HG02571 (cell line): ENCODE data around the gene C3orf62.

Source experiments
- ATAC-seq: cut with Tn5 transposase; IDR thresholded peaks from one replicate; pipeline ENCODE4 v1.9.1; 2021; ENCODE audit warnings: mild to moderate bottlenecking, moderate library complexity; ENCODE audit not compliant: unreplicated experiment

C3orf62 gene

DNA sequence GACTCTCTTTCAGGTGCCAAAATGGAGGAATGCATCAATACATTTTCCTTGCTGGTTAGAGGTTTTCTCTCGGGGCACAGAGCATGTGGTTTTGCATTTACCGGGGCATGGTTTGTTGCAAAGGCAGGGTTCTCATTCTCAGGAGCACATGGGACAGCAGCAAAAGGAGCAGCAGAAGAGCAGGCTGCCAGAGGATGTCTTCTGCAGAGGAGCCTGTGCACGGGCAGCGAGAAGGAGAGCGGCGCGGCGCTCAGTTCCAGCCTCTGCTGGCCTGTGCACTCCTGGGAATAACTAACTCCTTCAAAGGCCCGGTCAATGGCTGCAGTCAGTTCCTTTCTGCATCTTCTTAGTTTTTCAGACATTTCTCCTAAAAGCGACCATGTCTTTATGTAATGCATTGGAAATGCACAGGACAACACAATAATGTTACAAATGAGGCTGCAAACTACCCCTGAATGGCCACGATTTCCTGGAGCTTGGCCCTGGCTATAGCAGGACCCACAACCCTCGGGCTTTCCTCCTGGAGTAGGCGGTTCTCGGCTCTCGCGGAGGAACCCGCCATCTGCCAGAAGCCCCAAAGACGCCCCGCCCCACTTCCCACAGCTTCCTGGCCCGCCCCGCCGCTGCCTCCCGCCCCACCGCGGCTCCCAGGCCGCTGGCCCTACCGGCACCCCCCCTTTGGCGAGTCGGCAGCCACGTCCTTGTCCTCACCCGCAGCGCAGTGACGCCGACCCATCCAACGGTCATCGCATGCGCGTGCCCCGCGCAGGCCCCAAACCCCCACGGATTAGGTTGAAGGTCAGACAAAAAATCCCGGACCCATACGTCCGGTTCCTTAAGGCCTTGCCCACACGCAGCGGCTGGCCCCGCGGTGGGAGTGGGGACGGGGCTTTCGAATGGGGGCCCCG is at the start of gene C3orf62:
Gene C3orf62, minus strand, starts transcription at position 758 of the 908 bp plus-strand sequence. Its CDS starts 360 bp downstream, at position 398.
- peak; percentile 62 for ATAC-seq

DNA sequence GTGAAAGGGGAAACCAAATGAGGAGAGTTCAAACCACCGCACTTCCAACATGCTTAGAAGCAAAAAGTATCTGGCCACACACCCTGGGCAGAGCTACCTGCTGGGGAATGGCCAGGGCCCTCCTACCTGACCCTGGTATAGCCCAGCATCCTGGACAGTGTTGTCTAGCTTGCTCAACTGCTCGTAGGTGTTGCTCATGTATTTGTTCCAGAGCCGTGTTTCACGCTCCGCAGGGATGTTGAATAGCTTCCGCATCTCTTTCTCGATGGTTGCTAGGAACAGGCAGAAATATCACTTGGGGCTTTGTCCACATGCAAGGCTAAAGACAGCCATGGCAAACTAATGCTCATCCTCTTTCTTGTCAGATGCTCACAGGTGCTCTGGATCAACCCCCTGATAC is 47.7 kb upstream of the C3orf62 start:
- no peak for ATAC-seq

DNA sequence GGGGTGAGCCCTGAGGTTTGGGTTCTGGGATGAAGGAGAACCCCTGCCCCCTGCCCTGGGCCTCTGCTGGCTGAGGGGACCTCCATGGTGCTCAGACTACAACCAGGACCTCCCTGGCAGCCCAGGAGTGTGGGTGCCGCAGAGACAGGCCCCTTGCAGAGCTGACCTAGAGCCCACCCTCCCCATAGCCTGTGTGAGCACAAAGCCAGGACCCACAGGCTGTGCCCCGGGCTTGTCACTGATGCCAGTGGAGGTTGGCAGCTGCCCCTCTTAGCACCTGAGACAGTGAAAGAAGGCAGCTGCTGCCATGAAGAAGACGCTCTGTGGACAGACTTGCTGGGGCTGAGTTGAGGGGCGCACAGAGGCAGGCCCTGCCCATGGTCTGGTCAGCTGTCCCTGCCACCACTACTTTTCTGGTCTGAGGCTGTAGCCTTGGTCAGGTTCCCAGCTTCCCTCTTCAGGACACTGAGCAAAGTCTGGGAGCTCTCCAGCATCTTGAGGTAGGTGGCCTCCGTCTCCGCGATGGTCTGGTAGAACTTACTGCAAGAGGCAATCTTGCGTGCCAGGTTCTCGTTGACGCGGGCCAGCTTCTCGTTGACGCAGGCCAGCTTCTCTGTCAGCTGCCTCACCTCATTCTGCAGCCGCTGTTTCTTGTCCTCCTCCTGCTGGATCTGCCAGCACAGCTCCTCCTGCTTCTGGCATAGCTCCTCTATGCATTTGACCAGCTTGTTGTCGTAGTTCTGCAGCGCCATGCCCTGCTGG is 39.8 kb upstream of the C3orf62 start:
- ATAC-seq = no peak

- ATAC-seq = no peak
Observed at GRCh38 chr3:49313896-49314688, 37.1 kb upstream of the C3orf62 start.

DNA sequence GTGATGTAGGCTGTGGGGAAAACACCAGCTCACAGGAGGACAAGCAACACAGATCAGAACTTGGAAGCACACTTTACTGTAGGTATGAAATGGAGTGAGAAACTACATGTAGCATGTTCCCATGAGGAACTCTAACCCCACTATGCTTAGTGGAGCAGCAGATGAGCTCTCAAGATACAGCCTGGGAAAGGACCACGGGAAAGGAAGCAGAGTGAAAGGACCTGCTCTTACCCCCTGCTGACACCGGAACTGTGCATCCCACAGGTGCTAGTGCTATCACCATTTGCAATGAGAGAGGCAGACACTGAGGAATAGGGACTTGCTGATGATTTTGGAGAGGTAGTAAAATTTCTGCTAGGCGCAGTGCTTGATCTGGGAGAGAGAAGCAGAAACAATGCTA is 34.3 kb upstream of the C3orf62 start:
- no peak for ATAC-seq

DNA sequence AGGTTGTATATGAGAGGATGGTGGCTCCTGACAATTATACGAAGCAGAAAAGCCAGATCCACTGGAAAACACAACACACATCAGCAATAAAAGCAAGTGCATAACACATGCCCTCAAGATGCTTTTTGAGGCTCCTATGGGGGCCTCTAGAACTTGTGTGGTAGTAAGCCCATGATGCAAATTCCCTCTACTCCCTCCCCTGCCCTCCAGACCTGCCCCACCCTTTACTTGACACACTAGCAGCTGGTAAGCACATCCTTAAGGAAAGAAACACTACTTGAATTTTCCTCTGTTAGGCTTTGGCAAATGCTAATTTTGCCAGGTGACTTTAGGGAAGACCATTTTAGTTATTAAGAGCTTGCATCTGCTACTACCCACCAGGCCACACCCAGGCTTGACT is 33.6 kb upstream of the C3orf62 start:
- ATAC-seq = no peak

DNA sequence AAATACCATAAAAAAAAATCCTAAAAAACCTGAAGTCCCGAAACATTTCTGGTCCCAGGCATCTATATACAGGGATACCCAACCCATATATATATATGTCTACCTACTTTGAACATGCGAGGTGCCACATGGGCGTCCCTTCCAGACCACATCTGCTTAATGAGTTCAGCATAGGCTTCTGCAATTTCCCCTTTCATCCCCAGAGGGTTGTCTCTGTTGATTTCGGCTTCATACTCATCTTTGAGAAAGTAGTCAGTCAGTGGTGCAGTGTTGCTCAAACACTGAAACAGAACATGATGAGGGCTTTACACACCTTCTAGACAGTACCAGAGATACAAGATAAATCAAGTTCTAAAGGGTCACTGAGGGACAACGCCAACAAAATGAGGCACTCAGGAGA is 28.6 kb upstream of the C3orf62 start:
- ATAC-seq = no peak

DNA sequence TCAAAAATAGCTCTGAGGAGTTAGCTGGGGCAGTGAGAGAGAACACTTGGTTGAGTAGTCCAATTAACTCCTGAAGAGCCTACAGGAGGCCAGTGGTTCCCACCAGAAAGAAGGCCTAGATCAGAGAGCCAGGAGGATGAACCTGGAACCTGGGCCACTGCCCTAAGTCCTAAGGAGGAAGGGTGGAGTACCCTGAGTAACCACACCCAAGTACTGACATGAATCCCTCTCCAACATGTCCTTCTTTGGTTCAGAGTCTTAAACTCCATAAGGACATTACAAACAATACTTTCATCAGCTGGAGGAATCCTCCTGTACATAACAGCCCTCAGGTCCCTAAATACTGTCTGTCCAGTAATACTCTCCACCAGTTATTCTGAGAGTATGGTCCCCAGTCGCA is 25.6 kb upstream of the C3orf62 start:
- no peak for ATAC-seq

DNA sequence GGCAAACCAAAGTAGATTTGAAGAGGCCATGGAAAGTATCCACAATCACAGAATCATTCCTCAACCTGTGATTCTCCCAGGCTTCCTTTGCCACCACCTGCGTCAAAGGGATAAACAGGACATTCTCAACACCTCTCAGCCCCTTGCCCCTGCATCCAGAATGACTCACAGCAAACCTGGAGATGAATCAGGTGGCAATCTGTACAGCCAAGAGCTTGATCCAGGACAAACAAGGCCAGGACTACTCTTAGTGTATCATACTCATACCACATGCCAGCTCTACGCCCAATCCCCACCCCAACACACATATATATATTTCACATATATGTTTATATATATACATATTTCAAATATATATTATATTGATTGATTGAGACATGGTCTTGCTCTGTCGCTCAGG is 23.6 kb upstream of the C3orf62 start:
- ATAC-seq = no peak

GRCh38 chr3:49298511-49298910 is 21.5 kb upstream of the C3orf62 start:
- ATAC-seq = no peak

- ATAC-seq = no peak
Observed at GRCh38 chr3:49296781-49297411, 19.9 kb upstream of the C3orf62 start.

- ATAC-seq = no peak
Observed at GRCh38 chr3:49295489-49296058, 18.5 kb upstream of the C3orf62 start.

GRCh38 chr3:49294343-49294742 is 17.3 kb upstream of the C3orf62 start:
- ATAC-seq = no peak

GRCh38 chr3:49283997-49284396 is 7.0 kb upstream of the C3orf62 start:
- ATAC-seq = no peak

DNA sequence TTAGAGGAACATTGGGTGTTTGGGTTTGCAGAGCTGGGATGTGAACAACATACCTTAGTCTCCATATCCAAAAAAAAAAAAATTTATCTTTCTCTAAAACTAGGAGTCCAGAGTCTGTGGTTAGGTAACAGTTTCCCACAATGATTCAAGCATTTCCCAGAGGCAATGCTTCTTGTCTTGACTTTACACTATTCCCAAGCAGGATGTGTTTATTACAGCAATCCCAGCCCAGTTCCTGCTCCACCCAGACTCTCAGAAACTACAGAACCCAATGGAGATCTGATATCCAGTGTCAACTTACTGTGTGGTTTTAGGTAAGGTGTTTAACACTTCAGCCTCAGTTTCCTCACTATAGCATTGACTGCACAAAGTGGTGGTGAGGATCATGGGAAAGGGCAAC is 2.3 kb upstream of the C3orf62 start:
- ATAC-seq = no peak

DNA sequence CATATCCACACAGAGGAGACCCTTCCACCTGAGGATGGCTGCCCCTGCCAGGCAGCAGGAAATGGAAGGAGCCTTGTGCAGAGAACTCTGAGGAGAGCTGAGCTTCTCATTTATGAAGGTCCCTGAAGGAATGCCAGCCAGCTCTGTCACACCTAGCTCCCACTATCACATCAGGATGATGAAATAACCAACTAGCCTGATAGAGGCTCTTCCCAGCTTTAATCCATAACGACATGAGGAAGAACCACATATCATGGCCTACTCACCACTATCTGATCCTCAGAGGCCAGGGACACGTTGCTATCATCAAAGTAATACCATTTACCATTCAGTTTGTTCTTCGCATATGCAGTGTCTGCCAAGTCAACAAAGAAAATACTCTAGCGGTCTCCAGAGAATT is 1.5 kb upstream of the C3orf62 start:
- ATAC-seq = no peak

- ATAC-seq = no peak
Observed at GRCh38 chr3:49277383-49277775, 347 bp upstream of the C3orf62 start.

GRCh38 chr3:49273825-49274532 is 3.1 kb downstream of the C3orf62 start:
- ATAC-seq = no peak

- ATAC-seq = no peak
Observed at GRCh38 chr3:49271047-49271446, 6.0 kb downstream of the C3orf62 start.

DNA sequence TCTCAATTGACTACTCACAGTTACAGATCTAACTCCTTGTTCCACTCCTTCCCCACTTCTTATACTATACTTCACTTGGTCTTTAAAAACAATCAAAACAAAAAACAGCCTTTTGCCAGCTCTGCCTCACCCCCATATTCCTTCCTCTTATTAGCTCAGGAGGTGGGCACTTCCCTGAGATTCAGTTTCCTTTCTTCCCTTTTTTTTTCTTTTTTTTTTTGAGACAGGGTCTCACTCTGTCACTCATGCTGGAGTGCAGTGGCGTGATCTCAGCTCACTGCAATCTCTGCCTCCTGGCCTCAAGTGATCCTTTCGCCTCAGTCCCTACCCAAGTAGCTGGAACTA is 6.9 kb downstream of the C3orf62 start:
- no peak for ATAC-seq
